ENCODE results near the gene CELF2. TPM values are rescaled to one million over a fixed set of nuclear protein-coding genes. Genes with fewer than 3 reads are reported as not detected.

CELF2 gene
- total RNA-seq, 1 experiment from 2014 or later, result 28.7 TPM

- no peak overlapping the region for H2BK5ac ChIP-seq (ENCODE audit: insufficient read length, low read length)
- Mint-ChIP-seq H3K4me1 (peaks cover 34 to 52% of the 10 kb centered on the region in 2 experiments), H3K27me3 (ENCODE audit: low read depth) (no peaks in the 10 kb centered on the region), H3K36me3 (ENCODE audit: insufficient read depth in 1 of 3, low read depth in 3 of 3) (no peaks in the 10 kb centered on the region), H3K4me3 (no peak overlapping the region), H3K27ac (no peak overlapping the region), H3K9me3 (no peaks in the 10 kb centered on the region)
- H3K79me1 ChIP-seq (ENCODE audit: insufficient read depth, low read depth, low read length, poor library complexity, severe bottlenecking), result no peaks in the 10 kb centered on the region
- H4K5ac ChIP-seq (ENCODE audit: insufficient read length, low read depth, low read length), result no peak overlapping the region
- peaks cover 2% of the 10 kb centered on the region for H4K20me1 ChIP-seq (ENCODE audit: control insufficient read depth, insufficient read depth, insufficient read length)
- no peaks in the 10 kb centered on the region for H3K79me2 ChIP-seq (ENCODE audit: insufficient read depth, low read length)
- H2BK120ac ChIP-seq (ENCODE audit: low read depth, low read length, poor library complexity, severe bottlenecking), result no peak overlapping the region
- H3K4me2 ChIP-seq (ENCODE audit: insufficient read depth, insufficient read length, low read length), result no peak overlapping the region
- no peaks in the 10 kb centered on the region for H3K9me3 ChIP-seq (ENCODE audit: control insufficient read depth, low read depth, low read length)
- no peak overlapping the region for H3K27ac ChIP-seq (ENCODE audit: insufficient read length, low read depth, low read length)
- H2BK15ac ChIP-seq (ENCODE audit: low read depth, low read length), result no peak overlapping the region
- no peak overlapping the region for H3K23ac ChIP-seq (ENCODE audit: insufficient read length, low read depth, low read length)
- no peak for TF ChIP-seq CTCF (conservative IDR thresholded peaks at IDR 0.05)
- no peak overlapping the region for H4K91ac ChIP-seq (ENCODE audit: insufficient read length, low read depth, low read length)
- H2BK20ac ChIP-seq (ENCODE audit: low read depth, low read length, poor library complexity, severe bottlenecking), result no peak overlapping the region
- H3T11ph ChIP-seq (ENCODE audit: low read length), result no peak overlapping the region
- H3K27me3 ChIP-seq (ENCODE audit: insufficient read depth, low read length), result no peaks in the 10 kb centered on the region
- H3K56ac ChIP-seq (ENCODE audit: insufficient read length, low read depth, low read length), result no peak overlapping the region
- no peak overlapping the region for H2BK12ac ChIP-seq (ENCODE audit: insufficient read length, low read depth, low read length)
- H3K18ac ChIP-seq (ENCODE audit: insufficient read length, low read depth, low read length), result no peak overlapping the region
- peaks cover 4% of the 10 kb centered on the region; the same call in 1 of the 2 replicates for H3K4me1 ChIP-seq (ENCODE audit: insufficient read depth, low read length)
- DNase-seq, result no peak
- no peak overlapping the region for H3K4ac ChIP-seq (ENCODE audit: low read depth, low read length)
- no peak overlapping the region for H3K9ac ChIP-seq (ENCODE audit: extremely low read depth, insufficient read length, low read length)
- H3K23me2 ChIP-seq (ENCODE audit: insufficient read length, low read depth, low read length, poor library complexity, severe bottlenecking), result no peaks in the 10 kb centered on the region
- H3K14ac ChIP-seq (ENCODE audit: insufficient read depth, low read length), result no peak overlapping the region
- no peak overlapping the region for H2AFZ ChIP-seq (ENCODE audit: low read length)
- no peak overlapping the region for H4K8ac ChIP-seq (replicated peaks; ENCODE audit: insufficient read length, low read depth, low read length)
- no peak overlapping the region for H2AK5ac ChIP-seq (ENCODE audit: insufficient read length, low read length)
- no CpG with 5 or more reads among the region's 8 CpGs for WGBS (ENCODE audit: extremely low coverage, insufficient read length, low lambda C conversion rate)
Measured at GRCh38 chr10:11334436-11334835, 316.8 kb downstream of the CELF2 start.
